HG02642 (cell line): ENCODE data around the gene OR9A2.
A peak's percentile ranks its signal among the peaks of the same experiment; 100 is the strongest.

Experiments
- ATAC-seq: cut with Tn5 transposase; IDR thresholded peaks from one replicate; pipeline ENCODE4 v1.9.1; 2021; ENCODE audit warnings: mild to moderate bottlenecking; ENCODE audit not compliant: unreplicated experiment, poor library complexity

The OR9A2 gene

GRCh38 chr7:143023047-143023446, 3.9 kb downstream of the OR9A2 start:
- ATAC-seq, result no peak

DNA sequence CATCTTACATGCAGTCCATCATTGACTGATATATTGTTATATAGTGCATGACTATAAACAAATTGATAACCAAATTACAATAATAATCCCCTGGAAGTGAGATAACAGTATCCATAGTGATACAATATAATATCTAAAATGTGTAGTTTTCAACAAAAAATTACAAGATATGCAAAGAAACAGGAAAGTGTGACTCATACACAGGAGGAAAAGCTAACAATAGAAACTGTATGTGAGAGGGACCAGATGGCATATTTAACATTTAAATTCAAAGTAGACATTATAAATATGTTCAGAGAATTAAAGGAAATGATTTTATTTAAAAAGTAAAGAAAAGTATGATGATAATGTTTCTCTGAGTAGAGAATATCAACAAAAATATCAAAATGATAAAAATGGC, 8.0 kb downstream of the OR9A2 start:
- no peak for ATAC-seq

DNA sequence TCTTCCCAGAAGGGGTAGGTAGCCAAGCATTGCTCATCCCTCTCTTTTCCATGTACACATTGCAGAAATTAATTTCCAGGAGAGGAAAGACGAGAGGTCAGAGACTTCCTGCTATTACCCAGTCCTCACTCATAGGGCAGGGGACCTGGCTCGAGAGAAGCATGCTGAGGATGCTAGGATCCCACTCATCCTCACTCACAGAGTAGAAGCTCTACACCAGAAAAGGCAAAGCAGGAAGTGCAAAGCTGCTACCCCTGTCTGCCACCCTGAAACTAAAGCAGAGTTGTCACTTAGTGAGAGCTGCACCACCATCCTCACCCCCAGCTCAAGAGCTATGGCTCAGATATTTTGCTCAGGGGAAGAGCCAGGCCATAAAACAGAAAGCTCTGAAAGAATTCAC, 9.9 kb downstream of the OR9A2 start:
- ATAC-seq, result no peak

DNA sequence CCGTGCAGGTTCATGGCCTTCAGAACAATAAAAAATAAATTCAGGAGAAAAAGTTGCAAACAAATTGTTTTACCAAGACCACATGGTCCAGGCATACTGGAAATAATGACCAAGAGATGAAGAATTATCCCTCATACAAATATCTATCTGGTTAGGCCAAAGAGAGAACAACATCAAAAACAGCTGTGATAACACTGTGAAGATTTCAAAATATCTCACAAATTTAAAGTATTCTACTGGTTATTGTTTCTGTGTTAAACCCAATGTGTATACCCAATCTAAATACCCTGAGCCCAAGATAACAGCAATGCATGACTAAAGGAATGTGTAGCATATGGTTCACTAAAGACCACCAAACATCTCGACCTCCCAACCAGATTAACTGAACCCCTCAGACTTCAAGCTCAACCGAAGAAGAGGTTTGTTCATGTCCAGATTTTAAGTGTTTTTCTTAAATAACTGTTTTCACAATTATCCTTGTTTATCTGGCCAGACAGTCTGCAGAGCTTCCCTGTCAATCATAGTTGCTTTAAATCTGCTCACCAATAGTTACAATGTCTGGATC, 10.9 kb downstream of the OR9A2 start:
- ATAC-seq, result no peak

DNA sequence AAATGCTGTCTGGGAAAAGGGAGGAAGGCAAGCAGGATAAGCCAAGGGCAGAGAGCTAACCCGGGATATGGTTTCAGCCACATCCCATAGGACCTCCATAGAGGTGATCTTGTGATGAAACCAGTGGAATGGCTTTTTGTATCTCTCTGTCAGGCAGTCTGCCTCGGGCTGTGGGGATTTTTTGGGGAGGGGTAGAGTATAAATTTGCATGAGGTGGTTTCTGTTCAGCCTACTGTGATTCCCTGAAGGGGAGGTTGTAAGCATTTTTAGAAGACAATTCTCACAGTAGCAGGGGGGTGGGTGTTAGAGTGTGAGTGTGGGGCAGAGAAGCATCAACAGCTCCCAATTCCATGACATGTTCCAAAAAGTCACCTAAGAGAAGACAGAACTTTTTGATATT, 11.8 kb downstream of the OR9A2 start:
- ATAC-seq, result peak; percentile 83

GRCh38 chr7:143013893-143014292, 13.0 kb downstream of the OR9A2 start:
- no peak for ATAC-seq

DNA sequence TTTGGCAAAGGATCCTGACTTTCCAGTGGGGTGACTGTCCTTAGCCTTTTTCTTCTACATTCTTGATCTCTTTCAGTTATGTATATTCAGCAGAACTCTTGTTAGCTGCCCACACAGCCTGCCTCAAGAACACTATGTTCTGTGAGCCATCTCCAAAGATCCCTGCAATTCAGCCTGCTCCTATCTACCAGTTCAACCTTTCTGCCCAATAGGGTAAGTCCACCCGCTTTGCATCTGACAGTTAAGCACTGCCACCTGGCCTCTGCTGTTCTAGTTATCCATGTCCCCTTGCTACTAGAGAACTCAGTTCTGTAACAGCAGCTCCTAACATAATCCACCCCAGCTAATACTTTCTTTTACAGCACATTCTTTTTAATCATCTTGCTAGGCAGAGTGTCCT, 13.5 kb downstream of the OR9A2 start:
- ATAC-seq, result no peak

DNA sequence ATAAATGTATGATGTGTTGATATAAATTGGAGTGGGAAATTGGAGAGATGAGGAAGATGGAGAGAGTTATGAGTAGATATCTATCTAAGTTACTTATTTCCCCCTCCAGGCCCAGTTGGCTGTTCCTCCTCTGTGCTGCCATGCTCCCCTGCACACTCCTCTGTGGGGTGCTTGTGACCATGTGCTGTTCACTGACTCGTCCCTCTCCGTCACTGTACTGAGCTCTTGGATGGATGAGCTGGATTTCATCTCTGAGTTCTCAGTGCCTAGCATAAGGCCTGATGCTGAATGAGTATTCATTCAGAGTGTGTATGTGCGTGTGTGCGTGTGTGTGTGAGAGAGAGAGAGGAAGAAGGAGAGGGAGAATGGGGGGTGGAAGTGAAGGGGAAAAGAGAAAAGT, 14.5 kb downstream of the OR9A2 start:
- ATAC-seq, result no peak

- no peak for ATAC-seq
These were observed 14.9 kb downstream of the OR9A2 start for GRCh38 chr7:143012001-143012400.

GRCh38 chr7:143008007-143008901, 18.7 kb downstream of the OR9A2 start:
- peak; percentile 87 for ATAC-seq

- no peak for ATAC-seq
These were observed 21.2 kb downstream of the OR9A2 start for GRCh38 chr7:143005632-143006260.

- ATAC-seq, result peak; percentile 60
These were observed 23.4 kb downstream of the OR9A2 start for GRCh38 chr7:143003393-143004051.

GRCh38 chr7:143002898-143003297, 24.0 kb downstream of the OR9A2 start:
- ATAC-seq, result no peak

- no peak for ATAC-seq
These were observed 24.8 kb downstream of the OR9A2 start for GRCh38 chr7:143002106-143002505.

DNA sequence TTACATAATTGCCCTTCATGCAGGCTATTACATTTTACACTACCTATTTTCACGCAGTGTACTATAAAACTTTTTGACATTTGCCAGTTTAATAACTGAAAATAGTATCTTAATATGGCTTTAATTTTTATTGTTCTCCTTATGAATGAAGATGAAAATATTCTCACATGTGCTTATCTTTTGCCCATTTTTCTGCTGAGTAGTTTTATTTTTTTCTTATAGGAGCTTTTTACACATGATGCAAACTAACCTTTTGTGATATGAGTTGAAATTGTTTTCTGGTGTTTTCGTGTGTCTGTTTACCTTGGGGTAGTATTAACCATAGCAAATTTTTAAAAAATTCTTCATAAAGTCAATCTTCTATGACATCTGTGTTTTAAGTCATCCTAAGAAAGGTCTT, 26.3 kb downstream of the OR9A2 start:
- no peak for ATAC-seq

- no peak for ATAC-seq
These were observed 27.1 kb downstream of the OR9A2 start for GRCh38 chr7:142999793-143000192.

- ATAC-seq, result no peak
These were observed 28.0 kb downstream of the OR9A2 start for GRCh38 chr7:142998966-142999365.

DNA sequence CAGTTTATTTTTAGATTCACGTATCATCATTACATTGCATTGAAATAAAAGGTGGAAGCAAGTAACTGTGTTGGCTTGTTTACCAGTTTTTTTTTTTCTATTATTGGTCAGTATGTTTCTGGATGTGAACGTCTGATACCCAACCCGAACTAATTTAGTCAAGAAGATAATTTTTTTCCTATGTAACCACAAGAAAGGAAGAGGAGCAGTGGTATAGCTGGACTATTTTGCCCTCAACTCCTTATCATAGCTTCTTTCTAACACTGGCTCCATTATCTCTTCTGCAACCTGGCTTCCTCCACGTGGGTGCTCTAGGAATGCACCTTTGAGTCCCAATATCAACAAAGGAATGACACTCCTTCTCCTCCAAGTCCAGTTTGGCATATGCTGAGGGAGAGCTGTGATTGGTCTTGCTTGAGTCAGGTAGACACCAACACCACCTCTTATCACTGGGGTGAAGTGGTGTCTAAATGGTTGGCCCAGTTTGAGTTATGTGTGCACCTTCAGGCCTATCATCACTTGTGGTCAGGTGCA, 29.4 kb downstream of the OR9A2 start:
- ATAC-seq, result no peak

- ATAC-seq, result no peak
These were observed 34.5 kb downstream of the OR9A2 start for GRCh38 chr7:142992427-142992826.

DNA sequence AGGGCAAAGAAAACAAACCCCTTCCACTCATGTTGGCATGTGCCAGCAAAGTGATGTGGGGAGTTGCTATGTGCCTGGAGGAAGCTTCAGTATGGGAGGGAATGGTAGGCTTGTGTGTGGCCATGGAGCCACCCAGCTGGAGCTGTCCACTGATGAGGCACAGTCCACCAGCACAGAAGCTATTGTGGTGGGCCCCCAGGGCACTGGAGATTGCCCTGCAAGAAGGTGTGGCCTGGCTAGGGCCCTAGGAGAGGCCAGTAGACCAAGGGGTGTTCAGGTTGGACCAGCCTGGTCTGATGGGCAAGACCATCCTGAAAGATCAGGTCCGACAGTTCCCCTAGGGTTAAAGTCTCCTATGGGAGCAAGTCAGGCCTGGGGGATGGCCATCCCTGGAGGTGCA, 42.6 kb downstream of the OR9A2 start:
- ATAC-seq, result no peak

GRCh38 chr7:142983825-142984224, 43.1 kb downstream of the OR9A2 start:
- no peak for ATAC-seq
